Measurements from ENCODE around the gene SLC38A2.

DNA sequence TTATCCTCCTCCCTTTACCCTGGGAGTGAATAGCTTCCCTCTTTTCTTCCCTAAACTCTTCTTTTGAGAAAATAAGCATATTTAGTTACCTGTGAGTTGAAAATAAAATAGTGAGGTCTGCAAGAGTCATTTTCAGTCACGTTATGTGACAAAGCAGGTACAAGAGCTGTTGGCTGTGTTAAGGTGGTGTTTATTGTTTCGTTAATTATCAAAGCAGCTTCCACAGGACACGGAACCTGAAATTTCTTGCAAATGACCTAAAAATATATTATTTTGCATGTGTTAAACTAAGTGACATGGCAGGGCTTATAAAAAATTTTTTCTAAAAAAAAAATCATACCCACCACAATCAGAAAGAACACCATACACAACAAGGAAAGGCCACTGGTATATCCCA, 8.3 kb downstream of the SLC38A2 start:
- TF ChIP-seq, protein P1, sequence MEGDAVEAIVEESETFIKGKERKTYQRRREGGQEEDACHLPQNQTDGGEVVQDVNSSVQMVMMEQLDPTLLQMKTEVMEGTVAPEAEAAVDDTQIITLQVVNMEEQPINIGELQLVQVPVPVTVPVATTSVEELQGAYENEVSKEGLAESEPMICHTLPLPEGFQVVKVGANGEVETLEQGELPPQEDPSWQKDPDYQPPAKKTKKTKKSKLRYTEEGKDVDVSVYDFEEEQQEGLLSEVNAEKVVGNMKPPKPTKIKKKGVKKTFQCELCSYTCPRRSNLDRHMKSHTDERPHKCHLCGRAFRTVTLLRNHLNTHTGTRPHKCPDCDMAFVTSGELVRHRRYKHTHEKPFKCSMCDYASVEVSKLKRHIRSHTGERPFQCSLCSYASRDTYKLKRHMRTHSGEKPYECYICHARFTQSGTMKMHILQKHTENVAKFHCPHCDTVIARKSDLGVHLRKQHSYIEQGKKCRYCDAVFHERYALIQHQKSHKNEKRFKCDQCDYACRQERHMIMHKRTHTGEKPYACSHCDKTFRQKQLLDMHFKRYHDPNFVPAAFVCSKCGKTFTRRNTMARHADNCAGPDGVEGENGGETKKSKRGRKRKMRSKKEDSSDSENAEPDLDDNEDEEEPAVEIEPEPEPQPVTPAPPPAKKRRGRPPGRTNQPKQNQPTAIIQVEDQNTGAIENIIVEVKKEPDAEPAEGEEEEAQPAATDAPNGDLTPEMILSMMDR (IDR thresholded peaks at IDR 0.05; ENCODE audit: insufficient read depth, low read depth, low read length): no peak
- no peak for TF ChIP-seq EZH2 (IDR thresholded peaks at IDR 0.05; ENCODE audit: insufficient read depth, low read length)
